ENCODE results near the gene ARL5A.
"Not testable (repeated sequence)": the region's sequence is repeated elsewhere in the genome, so short reads cannot be mapped to it uniquely, and the experiment has no call there.

The ARL5A gene

DNA sequence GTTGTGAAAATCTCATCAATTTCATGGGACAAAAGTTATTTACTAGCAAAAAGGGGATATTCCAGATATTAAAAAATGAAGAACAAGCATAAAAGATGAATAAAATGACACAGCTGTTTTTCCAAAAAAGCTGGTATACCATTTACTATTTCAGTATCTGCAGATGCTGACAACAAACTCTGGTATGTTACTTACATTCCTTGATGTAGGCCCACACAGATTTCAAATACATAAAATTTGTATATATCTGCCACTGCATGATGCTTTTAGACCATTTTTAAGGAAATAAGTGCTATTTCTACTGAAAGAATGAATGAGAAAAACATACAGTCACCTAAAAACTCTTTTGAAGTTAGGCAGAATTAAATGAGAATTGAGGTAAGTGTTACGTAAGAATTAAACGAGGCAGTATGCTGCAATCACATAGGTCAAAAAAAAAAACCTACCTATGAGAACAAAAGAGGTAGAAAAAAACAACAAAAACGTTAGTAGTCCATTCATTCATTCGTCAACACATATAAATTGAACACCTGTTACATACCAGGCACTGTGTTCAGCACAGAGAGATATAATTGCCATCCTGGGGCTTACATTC is 32.5 kb downstream of the ARL5A start:
- DNase-seq (ENCODE audit: low read depth) = no peak

DNA sequence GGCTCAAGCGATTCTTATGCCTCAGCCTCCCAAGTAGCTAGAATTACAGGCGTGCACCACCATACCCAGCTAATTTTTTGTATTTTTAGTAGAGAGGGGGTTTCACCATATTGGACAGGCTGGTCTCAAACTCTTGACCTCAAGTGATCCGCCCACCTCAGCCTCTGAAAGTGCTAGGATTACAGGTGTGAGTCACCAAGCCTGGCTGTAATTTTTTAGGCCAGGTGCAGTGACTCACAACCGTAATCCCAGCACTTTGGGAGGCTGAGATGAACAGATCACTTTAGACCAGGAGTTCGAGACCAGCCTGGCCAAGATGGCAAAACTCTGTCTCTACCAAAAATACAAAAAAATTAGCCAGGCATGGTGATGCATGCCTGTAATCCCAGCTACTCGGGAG is 33.8 kb downstream of the ARL5A start:
- DNase-seq (ENCODE audit: low read depth) = not testable (repeated sequence)

GRCh38 chr2:151793123-151793522 is 35.1 kb downstream of the ARL5A start:
- no peak for DNase-seq (ENCODE audit: low read depth)

- no peak for DNase-seq (ENCODE audit: low read depth)
These were observed 35.6 kb downstream of the ARL5A start for GRCh38 chr2:151792589-151792988.

GRCh38 chr2:151791545-151791944 is 36.7 kb downstream of the ARL5A start:
- no peak for DNase-seq (ENCODE audit: low read depth)

- no peak for DNase-seq (ENCODE audit: low read depth)
These were observed 37.5 kb downstream of the ARL5A start for GRCh38 chr2:151790689-151791088.

DNA sequence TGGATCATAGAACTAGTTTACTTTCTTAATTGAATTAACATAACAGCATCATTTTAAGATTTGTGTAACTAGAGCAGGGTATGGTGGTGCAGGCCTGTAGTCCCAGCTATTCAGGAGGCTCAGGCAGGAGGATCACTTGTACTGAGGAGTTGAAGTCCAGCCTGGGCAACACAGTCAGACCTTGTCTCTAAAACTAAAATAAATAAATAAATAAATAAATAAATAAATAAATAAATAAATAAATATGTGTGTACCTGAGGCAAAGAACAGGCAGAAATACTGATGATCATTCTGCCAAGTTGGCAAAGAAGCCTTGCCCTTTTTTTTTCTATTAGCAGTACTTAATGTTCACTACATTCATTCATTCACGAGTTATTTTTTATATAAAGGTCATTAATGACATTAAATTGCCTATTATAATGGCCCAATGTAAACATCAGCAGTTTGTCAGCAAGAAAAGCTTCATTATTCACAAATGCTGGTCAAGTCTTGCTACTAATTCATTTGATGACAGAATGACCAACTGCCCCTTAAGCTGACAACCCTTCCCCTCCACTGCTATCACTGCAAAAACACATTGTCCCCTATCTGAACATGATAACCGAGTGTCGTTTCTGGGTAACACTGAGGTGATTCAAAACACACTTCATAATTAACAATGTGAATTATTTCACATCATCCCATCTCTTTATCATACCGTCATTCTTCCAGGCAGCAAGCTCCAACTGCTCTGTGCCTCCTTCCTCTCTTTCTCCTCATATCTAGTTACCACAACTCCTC is 39.0 kb downstream of the ARL5A start:
- no peak for DNase-seq (ENCODE audit: low read depth)

GRCh38 chr2:151786483-151786882 is 41.7 kb downstream of the ARL5A start:
- no peak for DNase-seq (ENCODE audit: low read depth)

GRCh38 chr2:151786077-151786476 is 42.1 kb downstream of the ARL5A start:
- DNase-seq (ENCODE audit: low read depth) = no peak

- no peak for DNase-seq (ENCODE audit: low read depth)
These were observed 45.1 kb downstream of the ARL5A start for GRCh38 chr2:151783133-151783520.

DNA sequence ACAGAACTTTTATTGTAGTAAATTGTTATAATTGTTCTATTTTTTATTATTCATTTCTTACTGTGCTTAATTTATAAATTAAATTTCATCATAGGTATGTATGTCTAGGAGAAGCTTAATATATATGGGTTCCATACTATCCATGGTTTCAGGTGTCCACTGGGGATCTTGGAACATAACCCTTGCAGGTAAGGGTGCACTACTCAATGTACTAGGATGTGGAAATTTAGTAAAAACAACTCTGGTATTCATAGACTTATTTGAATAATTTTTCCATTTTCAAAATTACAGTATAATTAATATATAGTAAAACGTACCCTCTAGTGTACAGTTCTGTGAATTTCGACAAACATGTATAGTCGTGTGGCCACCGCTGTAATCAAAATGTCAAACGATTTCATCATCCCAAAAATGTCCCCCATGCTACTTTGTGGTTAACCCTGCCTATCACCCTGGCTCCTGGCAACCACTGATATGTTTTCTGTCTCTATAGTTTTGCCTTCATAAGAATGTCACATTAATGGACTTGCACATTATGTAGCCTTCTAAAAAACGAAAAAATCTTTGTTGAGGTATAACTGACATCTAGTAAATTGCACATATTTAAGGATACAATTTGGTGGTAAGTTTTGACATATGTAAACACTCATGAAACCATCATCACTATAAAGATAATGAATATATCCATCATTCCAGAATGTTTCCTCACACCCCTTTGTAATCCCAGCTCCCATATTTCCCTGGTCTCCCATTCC is 45.7 kb downstream of the ARL5A start:
- no peak for DNase-seq (ENCODE audit: low read depth)

- no peak for DNase-seq (ENCODE audit: low read depth)
These were observed 46.6 kb downstream of the ARL5A start for GRCh38 chr2:151781642-151782041.

- DNase-seq (ENCODE audit: low read depth) = no peak
These were observed 47.3 kb downstream of the ARL5A start for GRCh38 chr2:151780938-151781337.

DNA sequence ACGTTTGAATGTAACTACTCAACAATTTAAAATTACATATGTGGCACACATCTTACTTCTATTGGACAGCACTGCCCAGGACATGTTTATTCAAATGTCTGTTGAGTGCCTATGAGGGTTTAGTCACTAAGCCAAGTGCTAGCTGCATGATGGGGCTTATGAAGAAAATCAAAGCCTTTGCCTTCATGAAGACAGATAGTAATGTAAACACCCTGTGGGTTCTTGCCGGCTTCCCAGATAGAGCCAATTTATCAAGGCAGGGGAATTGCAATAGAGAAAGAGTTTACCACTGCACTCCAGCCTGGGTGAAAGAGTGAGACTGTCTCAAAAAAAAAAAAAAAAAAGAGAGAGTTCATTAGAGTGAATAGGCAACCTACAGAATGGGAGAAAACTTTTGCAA is 50.3 kb downstream of the ARL5A start:
- DNase-seq (ENCODE audit: low read depth) = no peak

- DNase-seq (ENCODE audit: low read depth) = no peak
These were observed 50.7 kb downstream of the ARL5A start for GRCh38 chr2:151777487-151777886.

DNA sequence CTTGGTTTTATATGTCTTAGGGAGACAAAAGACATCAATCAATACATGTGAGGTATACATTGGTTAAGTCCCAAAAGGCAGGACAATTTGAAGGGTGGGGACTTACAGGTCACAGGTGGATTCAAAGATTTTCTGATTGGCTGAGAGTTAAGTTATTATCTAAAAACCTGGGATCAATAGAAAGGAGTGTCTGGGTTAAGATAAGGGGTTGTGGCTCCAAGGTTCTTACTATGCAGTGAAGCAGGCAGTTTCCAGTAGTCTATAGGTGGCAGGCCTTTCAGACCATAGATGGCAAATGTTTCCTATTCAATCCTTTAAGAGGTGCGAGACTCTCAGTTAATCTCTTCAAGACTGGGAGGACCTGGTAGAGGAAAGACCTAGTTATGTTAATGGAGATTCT is 51.9 kb downstream of the ARL5A start:
- no peak for DNase-seq (ENCODE audit: low read depth)

- DNase-seq (ENCODE audit: low read depth) = no peak
These were observed 53.0 kb downstream of the ARL5A start for GRCh38 chr2:151775057-151775740.

GRCh38 chr2:151774506-151774905 is 53.7 kb downstream of the ARL5A start:
- DNase-seq (ENCODE audit: low read depth) = no peak

DNA sequence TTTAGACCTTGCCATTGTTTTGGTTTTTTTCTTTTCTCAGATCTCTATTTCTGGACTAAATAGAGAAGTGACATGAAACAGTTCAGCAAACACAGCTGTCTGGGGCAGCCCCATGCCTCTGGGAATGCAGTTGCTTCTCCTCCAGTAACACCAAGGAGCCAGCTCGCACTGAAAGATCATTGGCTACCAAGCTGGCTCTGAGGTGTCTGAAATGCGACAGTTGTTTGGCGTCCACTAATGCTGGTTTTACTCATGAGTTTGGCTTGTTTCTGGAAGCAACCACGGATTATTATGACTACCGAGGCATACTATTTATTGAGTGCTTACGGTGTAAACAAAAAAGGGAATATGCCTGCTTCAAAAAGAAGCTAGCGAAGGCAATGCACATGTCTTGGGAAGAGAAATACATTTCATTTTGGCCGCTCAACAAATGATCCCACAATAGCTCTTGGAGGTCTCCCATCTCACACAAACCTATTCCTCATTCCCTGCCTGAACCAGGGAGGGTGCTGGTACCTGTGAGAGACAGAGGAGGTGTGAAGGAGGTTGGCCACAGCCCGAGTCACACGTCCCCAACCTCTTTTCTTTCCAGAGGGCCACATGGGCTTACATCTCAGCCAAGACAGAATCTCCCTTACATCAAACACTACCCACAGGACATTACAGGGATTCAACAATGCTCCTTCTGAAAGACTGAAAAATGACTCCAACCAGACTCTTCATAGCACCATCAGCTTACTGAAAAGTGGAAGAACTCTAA is 56.4 kb downstream of the ARL5A start:
- DNase-seq (ENCODE audit: low read depth) = no peak

DNA sequence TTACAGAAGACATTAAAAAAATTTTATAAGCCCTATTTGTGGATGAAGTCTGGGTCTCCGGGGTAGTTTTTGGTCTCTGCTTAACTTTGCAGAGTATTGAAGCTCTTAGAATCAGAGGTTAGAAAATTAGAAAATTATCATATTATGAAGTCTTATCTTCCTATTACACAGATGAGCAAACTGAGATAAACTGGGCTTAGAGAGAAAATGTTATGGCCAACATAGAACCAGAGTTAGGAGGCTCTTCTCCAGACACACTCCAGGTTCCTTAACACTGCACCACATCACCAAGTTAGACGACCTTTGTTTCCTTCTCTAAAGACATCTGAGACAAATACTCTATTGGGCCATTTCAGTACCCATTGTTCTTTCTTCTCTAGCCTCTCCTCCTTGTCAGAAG is 57.2 kb downstream of the ARL5A start:
- DNase-seq (ENCODE audit: low read depth) = no peak

DNA sequence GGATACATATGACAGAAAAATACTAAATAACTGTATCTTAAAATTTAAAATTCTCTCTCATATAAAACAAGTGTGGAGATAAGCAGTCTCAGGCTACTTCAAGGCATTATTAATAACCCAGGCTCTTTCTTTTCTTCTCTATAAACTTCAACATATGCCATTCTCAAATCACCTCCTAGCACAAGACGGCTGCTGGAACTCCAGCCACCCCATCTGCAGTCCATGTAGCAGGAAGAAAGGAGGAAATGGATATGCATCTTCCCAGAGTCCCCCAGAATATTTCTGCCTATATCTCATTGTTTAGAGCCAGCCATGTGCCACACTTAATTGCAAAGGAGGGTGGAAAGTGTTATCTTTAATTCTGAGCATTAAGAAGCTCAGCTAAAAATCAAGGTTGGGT is 58.6 kb downstream of the ARL5A start:
- DNase-seq (ENCODE audit: low read depth) = no peak

GRCh38 chr2:151767536-151767935 is 60.7 kb downstream of the ARL5A start:
- no peak for DNase-seq (ENCODE audit: low read depth)

Data from T-helper 22 cell (primary cell).